Glutamatergic neuron (in vitro differentiated cells): ENCODE results near the gene COG7. TPM values are rescaled to one million over a fixed set of nuclear protein-coding genes. Genes with fewer than 3 reads are reported as not detected.
"Not testable (repeated sequence)": the region's sequence is repeated elsewhere in the genome, so short reads cannot be mapped to it uniquely, and the experiment has no call there.

Experiments
- DNase-seq: peaks from one replicate; pipeline ENCODE4 v3.0.0; 2022
- H3K27ac Mint-ChIP-seq: one replicate; pipeline ENCODE4 v1.8.0; 2020; ENCODE audit warnings: mild to moderate bottlenecking, mixed read lengths, inconsistent platforms; ENCODE audit not compliant: unreplicated experiment
- H3K27me3 Mint-ChIP-seq: one replicate; pipeline ENCODE4 v1.8.0; 2020; ENCODE audit warnings: mild to moderate bottlenecking, moderate library complexity, mixed read lengths, inconsistent platforms; ENCODE audit not compliant: unreplicated experiment
- H3K36me3 Mint-ChIP-seq: one replicate; pipeline ENCODE4 v1.8.0; 2020; ENCODE audit warnings: mild to moderate bottlenecking, mixed read lengths, inconsistent platforms; ENCODE audit not compliant: unreplicated experiment
- H3K4me1 Mint-ChIP-seq: one replicate; pipeline ENCODE4 v1.8.0; 2020; ENCODE audit warnings: mild to moderate bottlenecking, low read depth, mixed read lengths, inconsistent platforms; ENCODE audit not compliant: unreplicated experiment
- H3K4me3 Mint-ChIP-seq: one replicate; pipeline ENCODE4 v1.8.0; 2020; ENCODE audit warnings: mild to moderate bottlenecking, mixed read lengths, inconsistent platforms; ENCODE audit not compliant: unreplicated experiment
- H3K9me3 Mint-ChIP-seq: one replicate; pipeline ENCODE4 v1.8.0; 2020; ENCODE audit warnings: mild to moderate bottlenecking, moderate library complexity, mixed read lengths, inconsistent platforms; ENCODE audit not compliant: unreplicated experiment
- total RNA-seq: library from RNA; stranded (reverse); fragmentation: NEBNext Ultra II Directional; extraction: Animal tissue kit (Norgen Biotek cat#: 25700); gene quantifications from one replicate; pipeline ENCODE4 v1.2.1, GENCODE V29; 2021; ENCODE audit not compliant: unreplicated experiment
- TF ChIP-seq, protein P1 (sequence below): fragments of 200-600 bp; sonication (generic); IDR thresholded peaks from one replicate; pipeline ENCODE4 v1.5.0; 2021; ENCODE audit not compliant: partially characterized antibody, unreplicated experiment

The COG7 gene
- total RNA-seq, 1 donor from 2014 or later, result 12.7 TPM

DNA sequence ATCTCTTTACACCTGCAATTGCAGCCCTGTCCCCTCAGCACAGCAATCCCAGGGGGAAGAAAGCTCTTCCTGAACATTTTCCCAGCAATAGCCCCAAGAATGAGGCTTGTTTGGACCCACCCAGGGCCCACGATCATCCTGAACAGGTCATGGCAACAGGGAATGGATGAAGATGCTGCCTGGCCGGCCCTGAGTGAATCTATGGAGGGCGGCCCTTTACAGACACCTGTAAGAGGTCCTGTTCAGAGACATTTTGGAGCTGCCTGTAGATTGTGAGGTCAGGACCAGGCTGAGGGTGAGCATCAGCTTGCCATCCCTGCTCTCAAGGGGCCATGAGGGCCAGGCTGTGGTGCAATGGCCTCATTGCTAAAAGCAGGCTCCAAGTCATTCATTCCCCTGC, 69.1 kb downstream of the COG7 start:
- TF ChIP-seq, protein P1, sequence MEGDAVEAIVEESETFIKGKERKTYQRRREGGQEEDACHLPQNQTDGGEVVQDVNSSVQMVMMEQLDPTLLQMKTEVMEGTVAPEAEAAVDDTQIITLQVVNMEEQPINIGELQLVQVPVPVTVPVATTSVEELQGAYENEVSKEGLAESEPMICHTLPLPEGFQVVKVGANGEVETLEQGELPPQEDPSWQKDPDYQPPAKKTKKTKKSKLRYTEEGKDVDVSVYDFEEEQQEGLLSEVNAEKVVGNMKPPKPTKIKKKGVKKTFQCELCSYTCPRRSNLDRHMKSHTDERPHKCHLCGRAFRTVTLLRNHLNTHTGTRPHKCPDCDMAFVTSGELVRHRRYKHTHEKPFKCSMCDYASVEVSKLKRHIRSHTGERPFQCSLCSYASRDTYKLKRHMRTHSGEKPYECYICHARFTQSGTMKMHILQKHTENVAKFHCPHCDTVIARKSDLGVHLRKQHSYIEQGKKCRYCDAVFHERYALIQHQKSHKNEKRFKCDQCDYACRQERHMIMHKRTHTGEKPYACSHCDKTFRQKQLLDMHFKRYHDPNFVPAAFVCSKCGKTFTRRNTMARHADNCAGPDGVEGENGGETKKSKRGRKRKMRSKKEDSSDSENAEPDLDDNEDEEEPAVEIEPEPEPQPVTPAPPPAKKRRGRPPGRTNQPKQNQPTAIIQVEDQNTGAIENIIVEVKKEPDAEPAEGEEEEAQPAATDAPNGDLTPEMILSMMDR, result no peak
- Mint-ChIP-seq H3K4me3 (no peak overlapping the region), H3K9me3 (peaks cover 2% of the 10 kb centered on the region), H3K27me3 (no peaks in the 10 kb centered on the region), H3K36me3 (peaks cover 2% of the 10 kb centered on the region), H3K27ac (no peak overlapping the region), H3K4me1 (no peaks in the 10 kb centered on the region)
- DNase-seq, result no peak

DNA sequence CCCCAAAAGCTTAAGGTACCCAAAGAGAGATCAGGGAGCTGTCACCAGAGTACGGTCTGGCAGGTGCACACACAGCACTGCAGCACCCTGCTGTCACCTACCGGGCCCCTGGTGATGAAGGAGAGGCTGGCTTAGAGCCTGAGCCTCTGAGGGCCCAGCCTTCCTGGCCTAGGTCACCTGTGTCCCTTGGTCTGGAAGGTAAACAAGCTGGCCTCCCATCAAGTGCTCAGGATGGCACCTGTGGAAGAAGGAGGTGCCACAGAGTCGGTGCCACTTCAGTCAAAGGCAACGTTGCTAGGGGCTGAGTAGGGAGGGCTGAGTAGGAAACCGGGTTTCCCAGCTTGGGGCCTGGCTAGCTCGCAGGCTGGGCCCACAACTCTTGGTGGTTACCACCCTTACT, 70.7 kb downstream of the COG7 start:
- Mint-ChIP-seq H3K36me3 (no peaks in the 10 kb centered on the region), H3K27me3 (no peaks in the 10 kb centered on the region), H3K27ac (no peak overlapping the region), H3K4me1 (no peaks in the 10 kb centered on the region), H3K9me3 (peaks cover 2% of the 10 kb centered on the region), H3K4me3 (no peak overlapping the region)
- DNase-seq, result no peak
- TF ChIP-seq, protein P1, result no peak

DNA sequence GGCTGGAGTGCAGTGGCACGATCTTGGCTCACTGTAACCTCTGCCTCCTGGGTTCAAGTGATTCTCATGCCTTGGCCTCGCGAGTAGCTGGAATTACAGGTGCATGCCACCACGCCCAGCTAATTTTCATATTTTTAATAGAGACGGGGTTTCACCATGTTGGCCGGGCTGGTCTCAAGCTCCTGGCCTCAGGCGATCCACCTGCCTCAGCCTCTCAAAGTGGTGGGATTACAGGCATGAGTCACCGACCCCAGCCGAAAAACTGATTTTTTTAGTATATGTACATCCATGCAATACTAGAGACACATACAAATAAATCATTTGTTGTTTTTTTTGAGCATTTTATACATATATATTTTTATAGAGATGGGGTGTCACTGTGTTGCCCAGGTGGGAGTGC, 71.3 kb downstream of the COG7 start:
- not testable (repeated sequence) for DNase-seq, H3K4me3 Mint-ChIP-seq, H3K4me1 Mint-ChIP-seq, H3K36me3 Mint-ChIP-seq, H3K27ac Mint-ChIP-seq, H3K27me3 Mint-ChIP-seq, H3K9me3 Mint-ChIP-seq

DNA sequence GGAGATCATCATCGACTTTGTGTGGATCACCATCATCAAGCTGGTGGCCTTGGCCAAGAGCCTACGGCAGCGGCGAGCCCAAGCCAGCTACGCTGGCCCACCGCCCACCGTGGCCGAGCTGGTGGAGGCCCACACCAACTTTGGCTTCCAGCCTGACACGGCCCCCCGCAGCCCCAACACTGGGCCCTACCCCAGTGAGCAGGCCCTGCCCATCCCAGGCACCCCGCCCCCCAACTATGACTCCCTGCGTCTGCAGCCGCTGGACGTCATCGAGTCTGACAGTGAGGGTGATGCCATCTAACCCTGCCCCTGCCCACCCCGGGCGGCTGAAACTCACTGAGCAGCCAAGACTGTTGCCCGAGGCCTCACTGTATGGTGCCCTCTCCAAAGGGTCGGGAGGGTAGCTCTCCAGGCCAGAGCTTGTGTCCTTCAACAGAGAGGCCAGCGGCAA, 72.5 kb downstream of the COG7 start:
- Mint-ChIP-seq H3K4me1 (no peaks in the 10 kb centered on the region), H3K4me3 (no peak overlapping the region), H3K27me3 (no peaks in the 10 kb centered on the region), H3K27ac (no peak overlapping the region), H3K36me3 (no peaks in the 10 kb centered on the region), H3K9me3 (peaks cover 4% of the 10 kb centered on the region)
- TF ChIP-seq, protein P1, result no peak
- DNase-seq, result no peak

DNA sequence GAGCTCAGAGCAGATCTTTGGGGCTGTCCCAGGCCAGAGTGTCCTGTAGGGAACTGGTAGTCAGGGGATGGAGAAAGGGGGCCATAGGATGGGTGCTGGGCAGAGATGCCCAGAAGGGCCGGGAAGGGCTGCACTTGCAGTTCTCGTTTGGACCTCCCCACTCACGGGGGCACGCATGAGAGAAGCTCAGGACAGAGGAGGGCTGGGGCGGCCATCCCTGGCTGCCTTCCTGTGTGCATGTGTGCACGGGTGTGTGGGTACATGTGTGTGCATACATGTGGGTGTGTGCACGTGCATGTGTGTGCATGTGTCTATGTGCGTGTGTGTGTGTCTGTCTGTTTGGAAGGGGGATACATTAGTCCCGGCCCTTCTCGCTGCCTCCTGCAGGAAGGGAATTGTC, 73.3 kb downstream of the COG7 start:
- no peak overlapping the region for H3K4me3 Mint-ChIP-seq
- H3K36me3 Mint-ChIP-seq, result no peaks in the 10 kb centered on the region
- no peak overlapping the region for H3K27ac Mint-ChIP-seq
- TF ChIP-seq, protein P1, result no peak
- H3K27me3 Mint-ChIP-seq, result no peaks in the 10 kb centered on the region
- no peak for DNase-seq
- H3K4me1 Mint-ChIP-seq, result no peaks in the 10 kb centered on the region
- H3K9me3 Mint-ChIP-seq, result peaks cover 4% of the 10 kb centered on the region

DNA sequence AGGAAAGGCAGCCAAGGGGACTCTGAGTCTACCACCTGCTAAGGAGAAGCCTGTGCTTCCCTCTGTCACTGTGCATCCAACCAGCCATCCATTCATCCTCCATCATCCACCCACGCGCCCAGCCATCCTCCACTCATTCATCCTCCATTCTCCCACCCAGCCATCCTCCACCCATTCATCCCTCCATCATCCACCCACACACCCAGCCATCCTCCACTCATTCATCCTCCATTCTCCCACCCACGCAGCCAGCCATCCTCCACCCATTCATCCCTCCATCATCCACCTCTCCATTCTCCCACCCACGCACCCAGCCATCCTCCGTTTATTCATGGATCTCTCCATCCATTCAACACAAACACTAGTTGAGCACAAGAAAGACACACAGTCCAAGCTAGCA, 74.1 kb downstream of the COG7 start:
- Mint-ChIP-seq H3K9me3 (peaks cover 4% of the 10 kb centered on the region), H3K27me3 (no peaks in the 10 kb centered on the region), H3K4me1 (no peaks in the 10 kb centered on the region), H3K27ac (no peak overlapping the region), H3K36me3 (no peaks in the 10 kb centered on the region), H3K4me3 (no peak overlapping the region)
- TF ChIP-seq, protein P1, result no peak
- DNase-seq, result no peak
